Measurements from ENCODE around the gene EGF. TPM values are rescaled to one million over a fixed set of nuclear protein-coding genes. Genes with fewer than 3 reads are reported as not detected.
A peak's percentile ranks its signal among the peaks of the same experiment; 100 is the strongest.

The EGF gene
- total RNA-seq, 1 donor from 2014 or later, result 25.5 TPM

DNA sequence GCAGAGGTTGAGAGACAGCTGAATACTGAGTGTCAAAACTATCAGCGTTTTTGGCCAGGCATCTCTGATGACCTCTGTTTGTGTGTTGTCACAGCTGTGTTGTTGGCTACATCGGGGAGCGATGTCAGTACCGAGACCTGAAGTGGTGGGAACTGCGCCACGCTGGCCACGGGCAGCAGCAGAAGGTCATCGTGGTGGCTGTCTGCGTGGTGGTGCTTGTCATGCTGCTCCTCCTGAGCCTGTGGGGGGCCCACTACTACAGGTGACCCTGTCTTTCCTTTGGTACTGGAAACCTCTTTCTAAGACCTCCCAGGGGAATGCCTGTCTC is 86.9 kb downstream of the EGF start:
- Mint-ChIP-seq H3K9me3 (no peaks in the 10 kb centered on the region), H3K27ac (no peak overlapping the region), H3K27me3 (peaks cover 2% of the 10 kb centered on the region), H3K36me3 (no peaks in the 10 kb centered on the region), H3K4me1 (ENCODE audit: unreplicated experiment) (peaks cover 7% of the 10 kb centered on the region), H3K4me3 (no peak overlapping the region)
- DNase-seq (ENCODE audit: extremely low spot score, unreplicated experiment), result no peak
- TF ChIP-seq, protein P1, sequence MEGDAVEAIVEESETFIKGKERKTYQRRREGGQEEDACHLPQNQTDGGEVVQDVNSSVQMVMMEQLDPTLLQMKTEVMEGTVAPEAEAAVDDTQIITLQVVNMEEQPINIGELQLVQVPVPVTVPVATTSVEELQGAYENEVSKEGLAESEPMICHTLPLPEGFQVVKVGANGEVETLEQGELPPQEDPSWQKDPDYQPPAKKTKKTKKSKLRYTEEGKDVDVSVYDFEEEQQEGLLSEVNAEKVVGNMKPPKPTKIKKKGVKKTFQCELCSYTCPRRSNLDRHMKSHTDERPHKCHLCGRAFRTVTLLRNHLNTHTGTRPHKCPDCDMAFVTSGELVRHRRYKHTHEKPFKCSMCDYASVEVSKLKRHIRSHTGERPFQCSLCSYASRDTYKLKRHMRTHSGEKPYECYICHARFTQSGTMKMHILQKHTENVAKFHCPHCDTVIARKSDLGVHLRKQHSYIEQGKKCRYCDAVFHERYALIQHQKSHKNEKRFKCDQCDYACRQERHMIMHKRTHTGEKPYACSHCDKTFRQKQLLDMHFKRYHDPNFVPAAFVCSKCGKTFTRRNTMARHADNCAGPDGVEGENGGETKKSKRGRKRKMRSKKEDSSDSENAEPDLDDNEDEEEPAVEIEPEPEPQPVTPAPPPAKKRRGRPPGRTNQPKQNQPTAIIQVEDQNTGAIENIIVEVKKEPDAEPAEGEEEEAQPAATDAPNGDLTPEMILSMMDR (conservative IDR thresholded peaks at IDR 0.05), result no peak

DNA sequence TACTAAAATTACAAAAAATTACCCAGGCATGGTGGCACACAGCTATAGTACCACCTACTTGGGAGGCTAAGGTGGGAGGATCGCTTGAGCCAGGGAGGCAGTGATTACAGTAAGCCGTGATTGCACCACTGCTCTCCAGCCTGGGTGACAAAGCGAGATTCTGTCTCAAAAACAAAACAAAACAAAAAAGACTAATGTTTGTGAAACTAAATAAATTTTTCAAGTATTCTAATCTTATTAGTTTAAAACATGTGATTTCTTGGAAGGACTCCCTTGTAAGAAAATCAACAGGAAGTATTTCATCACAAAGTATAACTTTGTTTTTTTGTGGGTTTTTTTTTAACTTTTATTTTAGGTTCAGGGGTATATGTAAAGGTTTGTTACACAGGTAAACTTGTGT is 89.6 kb downstream of the EGF start:
- no peaks in the 10 kb centered on the region for H3K9me3 Mint-ChIP-seq
- H3K4me1 Mint-ChIP-seq (ENCODE audit: unreplicated experiment), result peaks cover 12% of the 10 kb centered on the region
- peaks cover 2% of the 10 kb centered on the region for H3K27me3 Mint-ChIP-seq
- H3K4me3 Mint-ChIP-seq, result peak overlapping the region; percentile 1
- TF ChIP-seq, protein P1 (conservative IDR thresholded peaks at IDR 0.05), result no peak
- DNase-seq (ENCODE audit: extremely low spot score, unreplicated experiment), result no peak
- peak overlapping the region; percentile 44 for H3K27ac Mint-ChIP-seq
- H3K36me3 Mint-ChIP-seq, result no peaks in the 10 kb centered on the region

DNA sequence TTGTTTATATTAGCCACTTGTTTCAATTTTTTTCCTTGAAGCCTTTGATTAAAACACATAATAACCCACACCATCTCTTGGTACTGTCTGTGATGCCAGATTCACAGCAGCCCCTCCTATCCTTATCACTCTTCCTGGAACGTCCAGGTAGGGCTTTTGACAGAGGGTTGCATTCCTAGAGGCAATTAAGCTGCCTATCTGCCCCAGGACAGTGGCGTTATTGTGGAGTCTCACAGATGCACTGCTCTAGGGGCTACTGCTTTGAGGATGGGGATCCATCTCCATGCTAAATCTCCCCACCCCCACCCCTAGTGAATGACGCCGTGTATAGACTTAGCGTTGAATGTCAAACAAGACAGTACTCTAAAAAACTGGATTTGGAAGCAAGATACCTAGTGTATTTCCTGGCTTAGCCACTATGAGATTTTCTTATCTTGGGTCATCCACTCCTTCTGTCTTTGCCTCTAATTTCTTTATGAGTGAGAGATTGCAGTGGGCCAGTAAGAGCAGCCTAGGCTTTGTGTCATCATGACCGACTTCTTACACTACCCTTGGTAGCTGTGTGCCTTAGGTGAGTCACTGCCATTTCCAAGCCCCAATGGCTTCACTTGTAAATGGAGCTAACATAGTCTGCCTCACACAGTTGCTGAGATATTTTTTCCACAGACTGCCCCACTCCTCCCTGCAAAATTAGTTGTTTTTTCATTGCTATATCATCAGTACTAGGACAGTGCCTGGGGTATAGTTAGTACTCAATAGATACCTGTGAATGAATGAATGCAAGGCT is 90.9 kb downstream of the EGF start:
- H3K27ac Mint-ChIP-seq, result no peak overlapping the region
- TF ChIP-seq, protein P1 (conservative IDR thresholded peaks at IDR 0.05), result no peak

DNA sequence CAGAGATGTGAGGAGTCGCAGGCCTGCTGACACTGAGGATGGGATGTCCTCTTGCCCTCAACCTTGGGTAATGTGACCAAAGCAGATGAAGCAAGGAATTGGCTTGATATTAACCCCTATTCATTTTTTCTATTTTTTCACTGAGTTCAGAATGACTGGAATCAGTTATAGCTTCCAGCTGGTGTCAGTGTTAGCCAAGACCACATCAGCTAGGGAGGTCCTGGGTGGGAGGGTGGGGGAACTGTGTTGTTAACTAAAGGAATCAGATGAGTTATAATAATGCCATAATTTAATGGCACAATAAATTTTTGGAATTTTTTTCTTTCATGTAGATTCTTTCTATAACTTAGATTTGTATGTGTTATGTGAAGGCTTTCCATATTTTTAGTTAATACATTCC is 91.9 kb downstream of the EGF start:
- Mint-ChIP-seq H3K4me3 (no peak overlapping the region), H3K27me3 (peaks cover 2% of the 10 kb centered on the region), H3K9me3 (no peaks in the 10 kb centered on the region), H3K36me3 (no peaks in the 10 kb centered on the region), H3K27ac (no peak overlapping the region), H3K4me1 (ENCODE audit: unreplicated experiment) (peaks cover 9% of the 10 kb centered on the region)
- DNase-seq (ENCODE audit: extremely low spot score, unreplicated experiment), result no peak
- TF ChIP-seq, protein P1 (conservative IDR thresholded peaks at IDR 0.05), result no peak

More for the DNA sequence above, 90.9 kb downstream of the EGF start:
- Mint-ChIP-seq H3K4me3 (no peak overlapping the region), H3K4me1 (ENCODE audit: unreplicated experiment) (peaks cover 12% of the 10 kb centered on the region), H3K9me3 (no peaks in the 10 kb centered on the region), H3K36me3 (no peaks in the 10 kb centered on the region), H3K27me3 (peaks cover 2% of the 10 kb centered on the region)
- no peak for DNase-seq (ENCODE audit: extremely low spot score, unreplicated experiment)

DNA sequence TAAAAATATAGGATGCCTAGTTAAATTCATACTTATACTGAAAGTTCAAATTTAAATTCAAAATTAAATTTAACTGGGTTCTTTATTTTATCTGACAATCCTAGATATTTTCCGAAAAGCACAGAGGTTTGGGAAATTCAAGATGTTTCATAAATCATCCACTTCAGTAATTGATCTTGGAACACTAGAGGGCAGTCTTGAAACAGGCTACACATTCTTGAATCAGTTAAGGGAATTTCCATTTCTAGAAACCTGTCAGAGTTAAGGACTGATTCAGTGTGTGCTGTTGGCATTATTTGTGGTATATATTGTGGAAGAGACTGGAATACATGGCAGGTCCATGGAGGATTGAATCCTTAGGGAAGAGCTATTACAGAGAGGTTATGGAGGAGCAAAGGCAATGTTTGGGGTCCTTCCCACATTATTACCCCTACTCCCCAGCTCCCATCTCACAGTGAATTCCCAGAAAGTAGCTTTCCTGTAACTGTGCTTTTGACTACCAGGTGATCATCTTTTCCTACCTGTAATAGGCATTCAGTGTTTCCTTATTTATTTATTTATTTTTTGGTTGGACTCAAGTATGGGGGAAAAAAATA is 92.9 kb downstream of the EGF start:
- no peaks in the 10 kb centered on the region for H3K9me3 Mint-ChIP-seq
- H3K4me1 Mint-ChIP-seq (ENCODE audit: unreplicated experiment), result peaks cover 11% of the 10 kb centered on the region
- H3K27ac Mint-ChIP-seq, result no peak overlapping the region
- H3K27me3 Mint-ChIP-seq, result peaks cover 2% of the 10 kb centered on the region
- no peak for DNase-seq (ENCODE audit: extremely low spot score, unreplicated experiment)
- TF ChIP-seq, protein P1 (conservative IDR thresholded peaks at IDR 0.05), result peak; percentile 89
- no peak overlapping the region for H3K4me3 Mint-ChIP-seq
- no peaks in the 10 kb centered on the region for H3K36me3 Mint-ChIP-seq

All from type B pancreatic cell (in vitro differentiated cells).